WTC11 (cell line): Measurements from ENCODE around the gene KBTBD13. TPM values are rescaled to one million over a fixed set of nuclear protein-coding genes. Genes with fewer than 3 reads are reported as not detected.

Source experiments
- ATAC-seq: fragments of 200-7000 bp; cut with Tn5 transposase; 2 replicates; pipeline ENCODE4 v1.10.0; 2021; ENCODE audit warnings: mild to moderate bottlenecking, moderate library complexity
- CTCF ChIA-PET: fragments of 300-600 bp; sonication (Branson Sonifier 250); formaldehyde crosslinking; loops from one replicate; lab custom pipeline; 2021; ENCODE audit warnings: antibody characterized with exemption; lab: Charles Lee
- POLR2A ChIA-PET: fragments of 350-600 bp; sonication (Branson Sonifier 250); formaldehyde crosslinking; loops from one replicate; lab custom pipeline; 2021; ENCODE audit warnings: antibody characterized with exemption; lab: Charles Lee
- DNase-seq: peaks from one replicate; pipeline ENCODE4 v3.0.0; 2021; ENCODE audit warnings: low spot score
- H3K27ac Mint-ChIP-seq: 2 replicates; pipeline ENCODE4 v1.8.0; 2021; ENCODE audit warnings: mixed read lengths
- H3K27me3 Mint-ChIP-seq: 2 replicates; pipeline ENCODE4 v1.8.0; 2021; ENCODE audit warnings: low read depth, mild to moderate bottlenecking, moderate library complexity, mixed read lengths
- H3K36me3 Mint-ChIP-seq: 2 replicates; pipeline ENCODE4 v1.8.0; 2021; ENCODE audit warnings: mixed read lengths
- H3K4me1 Mint-ChIP-seq: 2 replicates; pipeline ENCODE4 v1.8.0; 2022; ENCODE audit warnings: mixed read lengths
- H3K4me3 Mint-ChIP-seq: 2 replicates; pipeline ENCODE4 v1.8.0; 2021; ENCODE audit warnings: mild to moderate bottlenecking, moderate library complexity, mixed read lengths
- H3K9me3 Mint-ChIP-seq: 2 replicates; pipeline ENCODE4 v1.8.0; 2021; ENCODE audit warnings: mixed read lengths
- CREB1 ChIP-seq: sonication (generic); formaldehyde crosslinking; IDR thresholded peaks from 2 replicates; pipeline ENCODE4 v1.8.0; 2023; ENCODE audit warnings: mild to moderate bottlenecking, missing genetic modification reagents
- ELF4 ChIP-seq: sonication (generic); formaldehyde crosslinking; IDR thresholded peaks from 2 replicates; pipeline ENCODE4 v1.8.1; 2022; ENCODE audit warnings: low read depth, mild to moderate bottlenecking, moderate library complexity, missing genetic modification reagents
- FOXJ3 ChIP-seq: sonication (generic); formaldehyde crosslinking; IDR thresholded peaks from 2 replicates; pipeline ENCODE4 v1.9.0; 2021; ENCODE audit warnings: missing genetic modification reagents, mild to moderate bottlenecking, borderline replicate concordance
- NFYB ChIP-seq: sonication (generic); formaldehyde crosslinking; conservative IDR thresholded peaks from 2 replicates; pipeline ENCODE4 v1.8.0; 2022; ENCODE audit warnings: low read depth, missing genetic modification reagents
- SMAD3 ChIP-seq: sonication (generic); formaldehyde crosslinking; IDR thresholded peaks from 2 replicates; pipeline ENCODE4 v1.8.0; 2022; ENCODE audit warnings: missing genetic modification reagents, mild to moderate bottlenecking, borderline replicate concordance
- TEAD4 ChIP-seq: sonication (generic); formaldehyde crosslinking; IDR thresholded peaks from 2 replicates; pipeline ENCODE4 v1.8.0; 2022; ENCODE audit warnings: mild to moderate bottlenecking, missing genetic modification reagents
- ZNF396 ChIP-seq: fragments of 250-450 bp; sonication (Bioruptor Pico); IDR thresholded peaks from 2 replicates; pipeline ENCODE4 v1.8.0; 2021; ENCODE audit warnings: mild to moderate bottlenecking, moderate library complexity, borderline replicate concordance
- ZNF416 ChIP-seq: fragments of 250-450 bp; sonication (Bioruptor Pico); IDR thresholded peaks from 2 replicates; pipeline ENCODE4 v1.9.0; 2021; ENCODE audit warnings: mild to moderate bottlenecking, inconsistent platforms
- ZNF671 ChIP-seq: fragments of 250-450 bp; sonication (Bioruptor Pico); IDR thresholded peaks from 2 replicates; pipeline ENCODE4 v1.8.0; 2021; ENCODE audit warnings: mild to moderate bottlenecking
- total RNA-seq: library from RNA; stranded (reverse); gene quantifications from 3 replicates; pipeline ENCODE4 v1.2.3, GENCODE V29; 2021
- TF ChIP-seq, protein P1 (sequence below): sonication (generic); formaldehyde crosslinking; IDR thresholded peaks from 2 replicates; pipeline ENCODE4 v1.8.0; 2023; ENCODE audit warnings: mild to moderate bottlenecking, missing genetic modification reagents
- TF ChIP-seq, protein P2 (sequence below): fragments of 250-450 bp; sonication (Bioruptor Pico); IDR thresholded peaks from 2 replicates; pipeline ENCODE4 v2.1.2; 2022; ENCODE audit warnings: mild to moderate bottlenecking, moderate library complexity
- TF ChIP-seq, protein P3 (sequence below): sonication (generic); formaldehyde crosslinking; IDR thresholded peaks from 2 replicates; pipeline ENCODE4 v1.8.1; 2022; ENCODE audit warnings: mild to moderate bottlenecking, missing genetic modification reagents, moderate library complexity, borderline replicate concordance
- TF ChIP-seq, protein P4 (sequence below): sonication (generic); formaldehyde crosslinking; IDR thresholded peaks from 2 replicates; pipeline ENCODE4 v1.8.0; 2022; ENCODE audit warnings: mild to moderate bottlenecking, missing genetic modification reagents
- TF ChIP-seq, protein P5 (sequence below): fragments of 200-600 bp; IDR thresholded peaks from 2 replicates; pipeline ENCODE4 v1.8.0; 2022; ENCODE audit warnings: antibody characterized with exemption
- TF ChIP-seq, protein P6 (sequence below): sonication (generic); formaldehyde crosslinking; conservative IDR thresholded peaks from 2 replicates; pipeline ENCODE4 v1.8.1; 2023; ENCODE audit warnings: mild to moderate bottlenecking, low read depth, missing genetic modification reagents, moderate library complexity
- TF ChIP-seq, protein P7 (sequence below): sonication (generic); formaldehyde crosslinking; IDR thresholded peaks from 2 replicates; pipeline ENCODE4 v1.8.1; 2022; ENCODE audit warnings: mild to moderate bottlenecking, moderate library complexity, missing genetic modification reagents
- TF ChIP-seq, protein P8 (sequence below): fragments of 250-450 bp; sonication (Bioruptor Pico); IDR thresholded peaks from 2 replicates; pipeline ENCODE4 v1.9.0; 2021; ENCODE audit warnings: moderate library complexity, mild to moderate bottlenecking, inconsistent platforms, borderline replicate concordance
- TF ChIP-seq, protein P9 (sequence below): fragments of 250-450 bp; sonication (Bioruptor Pico); conservative IDR thresholded peaks from 2 replicates; pipeline ENCODE4 v1.9.0; 2021; ENCODE audit warnings: mild to moderate bottlenecking

The KBTBD13 gene
- total RNA-seq, 1 experiment from 2014 or later, result not detected

DNA sequence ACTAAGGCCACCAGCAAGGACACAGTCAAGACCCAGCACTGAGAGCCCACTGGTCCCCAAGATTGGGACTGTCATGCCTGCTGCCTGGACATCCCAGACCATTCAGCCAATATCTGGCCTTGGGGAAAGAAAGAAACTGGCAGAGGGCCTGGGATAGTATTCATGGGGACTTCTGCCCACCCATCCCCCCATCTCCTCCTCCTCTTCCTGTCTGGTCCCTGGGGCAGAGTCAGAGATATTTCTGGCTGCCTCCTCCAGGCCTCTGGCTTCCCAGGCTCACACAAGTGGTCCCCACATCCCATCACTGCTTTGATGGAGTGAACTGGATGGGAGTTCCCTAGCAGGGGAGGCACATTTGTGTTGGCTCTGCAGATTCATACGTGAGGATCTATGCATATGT lies 4.5 kb upstream of the KBTBD13 start:
- H3K27ac Mint-ChIP-seq, result no peak overlapping the region
- peaks cover 4% of the 10 kb centered on the region; the same call in 1 of the 2 replicates for H3K36me3 Mint-ChIP-seq
- H3K27me3 Mint-ChIP-seq, result peaks cover 17% of the 10 kb centered on the region
- CTCF ChIA-PET, result no interaction called here
- DNase-seq (no peak), ATAC-seq (no peak)
- no peak overlapping the region for H3K4me3 Mint-ChIP-seq
- POLR2A ChIA-PET, result no interaction called here
- H3K4me1 Mint-ChIP-seq, result peaks cover 22% of the 10 kb centered on the region
- H3K9me3 Mint-ChIP-seq, result peaks cover 11% of the 10 kb centered on the region
- TF ChIP-seq, protein P1, sequence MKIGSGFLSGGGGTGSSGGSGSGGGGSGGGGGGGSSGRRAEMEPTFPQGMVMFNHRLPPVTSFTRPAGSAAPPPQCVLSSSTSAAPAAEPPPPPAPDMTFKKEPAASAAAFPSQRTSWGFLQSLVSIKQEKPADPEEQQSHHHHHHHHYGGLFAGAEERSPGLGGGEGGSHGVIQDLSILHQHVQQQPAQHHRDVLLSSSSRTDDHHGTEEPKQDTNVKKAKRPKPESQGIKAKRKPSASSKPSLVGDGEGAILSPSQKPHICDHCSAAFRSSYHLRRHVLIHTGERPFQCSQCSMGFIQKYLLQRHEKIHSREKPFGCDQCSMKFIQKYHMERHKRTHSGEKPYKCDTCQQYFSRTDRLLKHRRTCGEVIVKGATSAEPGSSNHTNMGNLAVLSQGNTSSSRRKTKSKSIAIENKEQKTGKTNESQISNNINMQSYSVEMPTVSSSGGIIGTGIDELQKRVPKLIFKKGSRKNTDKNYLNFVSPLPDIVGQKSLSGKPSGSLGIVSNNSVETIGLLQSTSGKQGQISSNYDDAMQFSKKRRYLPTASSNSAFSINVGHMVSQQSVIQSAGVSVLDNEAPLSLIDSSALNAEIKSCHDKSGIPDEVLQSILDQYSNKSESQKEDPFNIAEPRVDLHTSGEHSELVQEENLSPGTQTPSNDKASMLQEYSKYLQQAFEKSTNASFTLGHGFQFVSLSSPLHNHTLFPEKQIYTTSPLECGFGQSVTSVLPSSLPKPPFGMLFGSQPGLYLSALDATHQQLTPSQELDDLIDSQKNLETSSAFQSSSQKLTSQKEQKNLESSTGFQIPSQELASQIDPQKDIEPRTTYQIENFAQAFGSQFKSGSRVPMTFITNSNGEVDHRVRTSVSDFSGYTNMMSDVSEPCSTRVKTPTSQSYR (CRISPR knock-in tag), result no peak
- TF ChIP-seq SMAD3 (CRISPR knock-in tag), result no peak
- TF ChIP-seq ZNF671 (CRISPR knock-in tag), result no peak
- TF ChIP-seq, protein P2, sequence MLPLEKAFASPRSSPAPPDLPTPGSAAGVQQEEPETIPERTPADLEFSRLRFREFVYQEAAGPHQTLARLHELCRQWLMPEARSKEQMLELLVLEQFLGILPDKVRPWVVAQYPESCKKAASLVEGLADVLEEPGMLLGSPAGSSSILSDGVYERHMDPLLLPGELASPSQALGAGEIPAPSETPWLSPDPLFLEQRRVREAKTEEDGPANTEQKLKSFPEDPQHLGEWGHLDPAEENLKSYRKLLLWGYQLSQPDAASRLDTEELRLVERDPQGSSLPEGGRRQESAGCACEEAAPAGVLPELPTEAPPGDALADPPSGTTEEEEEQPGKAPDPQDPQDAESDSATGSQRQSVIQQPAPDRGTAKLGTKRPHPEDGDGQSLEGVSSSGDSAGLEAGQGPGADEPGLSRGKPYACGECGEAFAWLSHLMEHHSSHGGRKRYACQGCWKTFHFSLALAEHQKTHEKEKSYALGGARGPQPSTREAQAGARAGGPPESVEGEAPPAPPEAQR (CRISPR knock-in tag), result no peak
- TF ChIP-seq, protein P3, sequence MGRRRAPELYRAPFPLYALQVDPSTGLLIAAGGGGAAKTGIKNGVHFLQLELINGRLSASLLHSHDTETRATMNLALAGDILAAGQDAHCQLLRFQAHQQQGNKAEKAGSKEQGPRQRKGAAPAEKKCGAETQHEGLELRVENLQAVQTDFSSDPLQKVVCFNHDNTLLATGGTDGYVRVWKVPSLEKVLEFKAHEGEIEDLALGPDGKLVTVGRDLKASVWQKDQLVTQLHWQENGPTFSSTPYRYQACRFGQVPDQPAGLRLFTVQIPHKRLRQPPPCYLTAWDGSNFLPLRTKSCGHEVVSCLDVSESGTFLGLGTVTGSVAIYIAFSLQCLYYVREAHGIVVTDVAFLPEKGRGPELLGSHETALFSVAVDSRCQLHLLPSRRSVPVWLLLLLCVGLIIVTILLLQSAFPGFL, result no peak
- TF ChIP-seq, protein P4, sequence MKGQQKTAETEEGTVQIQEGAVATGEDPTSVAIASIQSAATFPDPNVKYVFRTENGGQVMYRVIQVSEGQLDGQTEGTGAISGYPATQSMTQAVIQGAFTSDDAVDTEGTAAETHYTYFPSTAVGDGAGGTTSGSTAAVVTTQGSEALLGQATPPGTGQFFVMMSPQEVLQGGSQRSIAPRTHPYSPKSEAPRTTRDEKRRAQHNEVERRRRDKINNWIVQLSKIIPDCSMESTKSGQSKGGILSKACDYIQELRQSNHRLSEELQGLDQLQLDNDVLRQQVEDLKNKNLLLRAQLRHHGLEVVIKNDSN (CRISPR knock-in tag), result no peak
- TF ChIP-seq NFYB (CRISPR knock-in tag), result no peak
- TF ChIP-seq ZNF396, result no peak
- TF ChIP-seq TEAD4 (CRISPR knock-in tag), result no peak
- TF ChIP-seq, protein P5, sequence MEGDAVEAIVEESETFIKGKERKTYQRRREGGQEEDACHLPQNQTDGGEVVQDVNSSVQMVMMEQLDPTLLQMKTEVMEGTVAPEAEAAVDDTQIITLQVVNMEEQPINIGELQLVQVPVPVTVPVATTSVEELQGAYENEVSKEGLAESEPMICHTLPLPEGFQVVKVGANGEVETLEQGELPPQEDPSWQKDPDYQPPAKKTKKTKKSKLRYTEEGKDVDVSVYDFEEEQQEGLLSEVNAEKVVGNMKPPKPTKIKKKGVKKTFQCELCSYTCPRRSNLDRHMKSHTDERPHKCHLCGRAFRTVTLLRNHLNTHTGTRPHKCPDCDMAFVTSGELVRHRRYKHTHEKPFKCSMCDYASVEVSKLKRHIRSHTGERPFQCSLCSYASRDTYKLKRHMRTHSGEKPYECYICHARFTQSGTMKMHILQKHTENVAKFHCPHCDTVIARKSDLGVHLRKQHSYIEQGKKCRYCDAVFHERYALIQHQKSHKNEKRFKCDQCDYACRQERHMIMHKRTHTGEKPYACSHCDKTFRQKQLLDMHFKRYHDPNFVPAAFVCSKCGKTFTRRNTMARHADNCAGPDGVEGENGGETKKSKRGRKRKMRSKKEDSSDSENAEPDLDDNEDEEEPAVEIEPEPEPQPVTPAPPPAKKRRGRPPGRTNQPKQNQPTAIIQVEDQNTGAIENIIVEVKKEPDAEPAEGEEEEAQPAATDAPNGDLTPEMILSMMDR, result no peak
- no peak for TF ChIP-seq ELF4 (CRISPR knock-in tag)
- no peak for TF ChIP-seq CREB1 (CRISPR knock-in tag)
- no peak for TF ChIP-seq FOXJ3 (CRISPR knock-in tag)
- TF ChIP-seq, protein P6, sequence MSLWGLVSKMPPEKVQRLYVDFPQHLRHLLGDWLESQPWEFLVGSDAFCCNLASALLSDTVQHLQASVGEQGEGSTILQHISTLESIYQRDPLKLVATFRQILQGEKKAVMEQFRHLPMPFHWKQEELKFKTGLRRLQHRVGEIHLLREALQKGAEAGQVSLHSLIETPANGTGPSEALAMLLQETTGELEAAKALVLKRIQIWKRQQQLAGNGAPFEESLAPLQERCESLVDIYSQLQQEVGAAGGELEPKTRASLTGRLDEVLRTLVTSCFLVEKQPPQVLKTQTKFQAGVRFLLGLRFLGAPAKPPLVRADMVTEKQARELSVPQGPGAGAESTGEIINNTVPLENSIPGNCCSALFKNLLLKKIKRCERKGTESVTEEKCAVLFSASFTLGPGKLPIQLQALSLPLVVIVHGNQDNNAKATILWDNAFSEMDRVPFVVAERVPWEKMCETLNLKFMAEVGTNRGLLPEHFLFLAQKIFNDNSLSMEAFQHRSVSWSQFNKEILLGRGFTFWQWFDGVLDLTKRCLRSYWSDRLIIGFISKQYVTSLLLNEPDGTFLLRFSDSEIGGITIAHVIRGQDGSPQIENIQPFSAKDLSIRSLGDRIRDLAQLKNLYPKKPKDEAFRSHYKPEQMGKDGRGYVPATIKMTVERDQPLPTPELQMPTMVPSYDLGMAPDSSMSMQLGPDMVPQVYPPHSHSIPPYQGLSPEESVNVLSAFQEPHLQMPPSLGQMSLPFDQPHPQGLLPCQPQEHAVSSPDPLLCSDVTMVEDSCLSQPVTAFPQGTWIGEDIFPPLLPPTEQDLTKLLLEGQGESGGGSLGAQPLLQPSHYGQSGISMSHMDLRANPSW (CRISPR knock-in tag), result no peak
- TF ChIP-seq, protein P7, sequence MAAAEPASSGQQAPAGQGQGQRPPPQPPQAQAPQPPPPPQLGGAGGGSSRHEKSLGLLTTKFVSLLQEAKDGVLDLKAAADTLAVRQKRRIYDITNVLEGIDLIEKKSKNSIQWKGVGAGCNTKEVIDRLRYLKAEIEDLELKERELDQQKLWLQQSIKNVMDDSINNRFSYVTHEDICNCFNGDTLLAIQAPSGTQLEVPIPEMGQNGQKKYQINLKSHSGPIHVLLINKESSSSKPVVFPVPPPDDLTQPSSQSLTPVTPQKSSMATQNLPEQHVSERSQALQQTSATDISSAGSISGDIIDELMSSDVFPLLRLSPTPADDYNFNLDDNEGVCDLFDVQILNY (CRISPR knock-in tag), result no peak
- TF ChIP-seq, protein P8, sequence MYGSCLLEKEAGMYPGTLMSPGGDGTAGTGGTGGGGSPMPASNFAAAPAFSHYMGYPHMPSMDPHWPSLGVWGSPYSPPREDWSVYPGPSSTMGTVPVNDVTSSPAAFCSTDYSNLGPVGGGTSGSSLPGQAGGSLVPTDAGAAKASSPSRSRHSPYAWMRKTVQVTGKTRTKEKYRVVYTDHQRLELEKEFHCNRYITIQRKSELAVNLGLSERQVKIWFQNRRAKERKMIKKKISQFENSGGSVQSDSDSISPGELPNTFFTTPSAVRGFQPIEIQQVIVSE, result no peak
- TF ChIP-seq, protein P9, sequence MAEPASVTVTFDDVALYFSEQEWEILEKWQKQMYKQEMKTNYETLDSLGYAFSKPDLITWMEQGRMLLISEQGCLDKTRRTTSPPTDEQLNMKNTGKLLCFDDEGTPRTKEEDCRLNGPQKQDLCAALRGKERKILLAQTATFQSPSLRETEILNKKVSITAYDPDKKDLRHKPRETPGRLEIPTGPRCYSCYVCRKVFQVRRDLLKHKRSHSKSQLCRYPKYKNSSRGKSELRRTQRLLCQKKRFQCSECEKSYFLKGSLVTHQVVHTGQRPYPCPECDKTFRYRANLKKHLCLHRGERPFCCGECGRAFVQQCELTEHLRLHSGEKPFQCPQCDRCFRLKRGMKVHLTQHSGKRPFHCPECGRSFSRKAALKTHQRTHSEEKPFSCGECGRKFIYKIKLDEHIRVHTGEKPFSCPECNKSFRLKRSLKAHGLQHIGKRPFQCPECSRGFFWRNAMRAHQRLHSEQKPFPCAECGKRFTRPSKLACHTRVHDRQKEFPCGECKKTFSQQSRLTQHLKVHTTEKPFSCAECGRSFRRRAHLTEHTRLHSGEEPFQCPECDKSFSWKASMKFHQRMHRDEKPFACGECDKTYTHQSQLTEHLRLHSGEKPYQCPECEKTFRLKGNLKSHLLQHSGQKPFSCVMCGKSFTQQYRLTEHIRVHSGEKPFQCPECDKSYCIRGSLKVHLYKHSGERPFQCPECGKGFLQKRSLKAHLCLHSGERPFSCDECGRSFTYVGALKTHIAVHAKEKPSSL (CRISPR knock-in tag), result no peak
- TF ChIP-seq ZNF416 (CRISPR knock-in tag), result no peak
